GM23338 (cell line): Measurements from ENCODE around the gene ELOVL7. TPM values are rescaled to one million over a fixed set of nuclear protein-coding genes. Genes with fewer than 3 reads are reported as not detected.

ENCODE experiments used
- ATAC-seq: fragments of 200-7000 bp; cut with Tn5 transposase; 3 replicates; pipeline ENCODE4 v1.9.1; 2020
- DNase-seq: peaks from one replicate; pipeline ENCODE4 v3.0.0-alpha.2; 2015; ENCODE audit warnings: low spot score
- H2AFZ ChIP-seq: fragments of 200-600 bp; sonication (generic); 2 replicates; pipeline ENCODE4 v1.8.0; 2016; ENCODE audit warnings: antibody characterized with exemption, mild to moderate bottlenecking, moderate library complexity
- H3F3A ChIP-seq: fragments of 200-600 bp; sonication (generic); replicated peaks from 2 replicates; pipeline ENCODE4 v1.8.0; 2017; ENCODE audit warnings: antibody characterized with exemption, mixed run types, low read depth
- H3K27ac ChIP-seq: fragments of 200-600 bp; sonication (generic); 2 replicates; pipeline ENCODE4 v1.6.1; 2016; ENCODE audit warnings: low read depth
- H3K27me3 ChIP-seq: fragments of 200-600 bp; sonication (generic); 2 replicates; pipeline ENCODE4 v1.8.0; 2016; ENCODE audit warnings: mild to moderate bottlenecking, mixed run types, moderate library complexity; ENCODE audit not compliant: insufficient read depth
- H3K36me3 ChIP-seq: fragments of 200-600 bp; sonication (generic); 2 replicates; pipeline ENCODE4 v1.8.0; 2016; ENCODE audit warnings: mild to moderate bottlenecking; ENCODE audit not compliant: insufficient read depth
- H3K4me1 ChIP-seq: fragments of 200-600 bp; sonication (generic); 2 replicates; pipeline ENCODE4 v1.8.0; 2016; ENCODE audit warnings: mild to moderate bottlenecking, moderate library complexity; ENCODE audit not compliant: insufficient read depth
- H3K4me2 ChIP-seq: fragments of 200-600 bp; sonication (generic); 2 replicates; pipeline ENCODE4 v1.7.1; 2017; ENCODE audit warnings: mixed run types
- H3K4me3 ChIP-seq: fragments of 200-600 bp; sonication (generic); 2 replicates; pipeline ENCODE4 v1.6.1; 2016; ENCODE audit warnings: mixed run types
- H3K79me2 ChIP-seq: fragments of 200-600 bp; sonication (generic); replicated peaks from 2 replicates; pipeline ENCODE4 v1.8.0; 2017; ENCODE audit warnings: mild to moderate bottlenecking; ENCODE audit not compliant: insufficient read depth
- H3K9me2 ChIP-seq: fragments of 200-600 bp; sonication (generic); 2 replicates; pipeline ENCODE4 v1.8.0; 2017; ENCODE audit not compliant: insufficient read depth
- H4K20me1 ChIP-seq: fragments of 200-600 bp; sonication (generic); replicated peaks from 2 replicates; pipeline ENCODE4 v1.8.0; 2017; ENCODE audit warnings: mild to moderate bottlenecking; ENCODE audit not compliant: insufficient read depth
- H3K27ac Mint-ChIP-seq: 2 replicates; pipeline ENCODE4 v1.8.0; 2020; ENCODE audit warnings: inconsistent platforms, mild to moderate bottlenecking, moderate library complexity, mixed read lengths
- H3K27me3 Mint-ChIP-seq: 3 replicates; pipeline ENCODE4 v1.8.0; 2022; ENCODE audit warnings: low read depth, mild to moderate bottlenecking, moderate library complexity, mixed read lengths, inconsistent platforms; ENCODE audit not compliant: insufficient read depth, poor library complexity
- H3K36me3 Mint-ChIP-seq: 3 replicates; pipeline ENCODE4 v1.8.0; 2021; ENCODE audit warnings: low read depth, mild to moderate bottlenecking, inconsistent platforms, moderate library complexity, mixed read lengths
- H3K4me1 Mint-ChIP-seq: 3 replicates; pipeline ENCODE4 v1.8.0; 2020; ENCODE audit warnings: mild to moderate bottlenecking, inconsistent platforms, mixed read lengths
- H3K4me3 Mint-ChIP-seq: 3 replicates; pipeline ENCODE4 v1.8.0; 2021; ENCODE audit warnings: moderate library complexity, mild to moderate bottlenecking, inconsistent platforms, mixed read lengths
- H3K9me3 Mint-ChIP-seq: 3 replicates; pipeline ENCODE4 v1.8.0; 2020; ENCODE audit warnings: moderate library complexity, mild to moderate bottlenecking, inconsistent platforms, mixed read lengths
- CREB1 ChIP-seq: fragments of 250-450 bp; sonication (Bioruptor Pico); IDR thresholded peaks from 2 replicates; pipeline ENCODE4 v1.5.0; 2020; ENCODE audit warnings: low read depth, mild to moderate bottlenecking, moderate library complexity
- EZH2 ChIP-seq: fragments of 200-600 bp; sonication (generic); IDR thresholded peaks from one replicate; pipeline ENCODE4 v1.8.0; 2017; ENCODE audit warnings: antibody characterized with exemption, mild to moderate bottlenecking, low read depth; ENCODE audit not compliant: unreplicated experiment
- EZH2phosphoT487 ChIP-seq: fragments of 200-600 bp; sonication (generic); IDR thresholded peaks from one replicate; pipeline ENCODE4 v1.8.1; 2018; ENCODE audit warnings: antibody characterized with exemption; ENCODE audit not compliant: unreplicated experiment
- JUNB ChIP-seq: IDR thresholded peaks from one replicate; pipeline ENCODE4 v1.6.1; 2016; ENCODE audit warnings: antibody characterized with exemption; ENCODE audit not compliant: unreplicated experiment
- NANOG ChIP-seq: IDR thresholded peaks from 2 replicates; pipeline ENCODE4 v1.6.1; 2016; ENCODE audit warnings: antibody characterized with exemption, borderline replicate concordance
- POLR2AphosphoS5 ChIP-seq: IDR thresholded peaks from 2 replicates; pipeline ENCODE4 v1.6.1; 2016; ENCODE audit warnings: antibody characterized with exemption, low read depth
- STAT1 ChIP-seq: IDR thresholded peaks from one replicate; pipeline ENCODE4 v1.6.1; 2016; ENCODE audit warnings: antibody characterized with exemption; ENCODE audit not compliant: unreplicated experiment
- ZNF114 ChIP-seq: fragments of 250-450 bp; sonication (Bioruptor Pico); IDR thresholded peaks from 2 replicates; pipeline ENCODE4 v1.5.0; 2020; ENCODE audit warnings: mild to moderate bottlenecking, moderate library complexity
- ZNF331 ChIP-seq: fragments of 250-450 bp; sonication (Bioruptor Pico); IDR thresholded peaks from 2 replicates; pipeline ENCODE4 v1.5.0; 2020; ENCODE audit warnings: low read depth, mild to moderate bottlenecking, moderate library complexity
- polyA plus RNA-seq: library from polyadenylated mRNA; unstranded; fragments of >200 nt; fragmentation: Nextera tagmentation; extraction: Ambion mirVana; gene quantifications from 2 replicates; pipeline ENCODE4 v1.2.1, GENCODE V29; 2016
- total RNA-seq: library from RNA; depleted of rRNA; stranded (reverse); fragments of >200 nt; shearing (Covaris generic); gene quantifications from 2 replicates; pipeline ENCODE4 v1.2.3, GENCODE V29; 2014
- TF ChIP-seq, protein P1 (sequence below): IDR thresholded peaks from 2 replicates; pipeline ENCODE4 v1.6.1; 2016; ENCODE audit warnings: antibody characterized with exemption
- TF ChIP-seq, protein P2 (sequence below): IDR thresholded peaks from one replicate; pipeline ENCODE4 v1.6.1; 2018; ENCODE audit warnings: antibody characterized with exemption; ENCODE audit not compliant: unreplicated experiment
- TF ChIP-seq, protein P3 (sequence below): fragments of 250-450 bp; sonication (Bioruptor Pico); IDR thresholded peaks from 2 replicates; pipeline ENCODE4 v1.5.0; 2020; ENCODE audit warnings: mild to moderate bottlenecking, moderate library complexity
- TF ChIP-seq, protein P4 (sequence below), 2 experiments: fragments of 200-600 bp in 1 of 2; sonication (generic) in 1 of 2; conservative IDR thresholded peaks; 2 replicates each; pipeline versions ENCODE4 v1.5.1 to v1.6.1; 2016 to 2017; ENCODE audit warnings: antibody characterized with exemption in 2 of 2, low read depth in 2 of 2, mild to moderate bottlenecking in 2 of 2, moderate library complexity in 1 of 2

Gene ELOVL7
- total and polyA plus RNA-seq, 2 experiments from 2014 or later: 2.3 to 7.0 TPM

DNA sequence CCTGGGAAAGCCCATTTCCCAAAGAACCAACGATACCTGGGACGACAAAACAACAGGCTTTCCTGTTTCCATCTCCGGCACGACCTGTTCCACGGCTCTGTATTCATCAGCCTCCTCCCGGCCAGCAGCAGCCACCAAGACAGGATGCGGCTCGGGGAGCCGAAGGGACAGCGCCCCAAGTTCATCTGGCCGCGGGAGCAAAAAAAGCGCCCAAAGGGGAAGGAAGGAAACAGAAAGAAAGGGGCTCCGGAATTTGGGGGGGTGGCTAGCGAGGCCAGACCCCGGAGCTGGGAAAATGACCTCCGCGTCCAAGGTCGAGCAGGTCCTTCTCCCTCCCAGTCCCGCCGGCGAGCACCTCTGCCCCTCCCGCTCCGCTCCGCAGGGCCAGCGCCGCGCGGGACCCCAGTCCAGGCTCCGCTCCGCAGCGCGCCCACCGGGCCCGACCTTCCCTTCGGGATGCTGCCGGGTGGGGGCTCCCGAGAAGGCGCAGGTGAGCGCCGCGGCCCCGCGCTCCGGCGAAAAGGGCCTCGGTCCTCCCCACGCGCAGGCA lies 608 bp downstream of the ELOVL7 start:
- Histone ChIP-seq H3K4me1 (peaks cover 20% of the 10 kb centered on the region), H3K4me2 (peak overlapping the region; percentile 97), H2AFZ (peak overlapping the region; percentile 94; the same call in 1 of the 2 replicates), H3K27me3 (peaks cover 24% of the 10 kb centered on the region), H3F3A (0 out of 2 replicates have a peak, but pooled peaks cover 4% of the 10 kb centered on the region), H4K20me1 (peaks cover 12% of the 10 kb centered on the region; the same call in 1 of the 2 replicates), H3K9me2 (no peaks in the 10 kb centered on the region), H3K36me3 (no peaks in the 10 kb centered on the region), H3K4me3 (peak overlapping the region; percentile 84), H3K79me2 (peaks cover 12% of the 10 kb centered on the region), H3K27ac (no peak overlapping the region)
- peaks cover 23% of the 10 kb centered on the region for H3K4me1 Mint-ChIP-seq
- H3K27me3 Mint-ChIP-seq: peaks cover 22% of the 10 kb centered on the region
- TF ChIP-seq, protein P1, sequence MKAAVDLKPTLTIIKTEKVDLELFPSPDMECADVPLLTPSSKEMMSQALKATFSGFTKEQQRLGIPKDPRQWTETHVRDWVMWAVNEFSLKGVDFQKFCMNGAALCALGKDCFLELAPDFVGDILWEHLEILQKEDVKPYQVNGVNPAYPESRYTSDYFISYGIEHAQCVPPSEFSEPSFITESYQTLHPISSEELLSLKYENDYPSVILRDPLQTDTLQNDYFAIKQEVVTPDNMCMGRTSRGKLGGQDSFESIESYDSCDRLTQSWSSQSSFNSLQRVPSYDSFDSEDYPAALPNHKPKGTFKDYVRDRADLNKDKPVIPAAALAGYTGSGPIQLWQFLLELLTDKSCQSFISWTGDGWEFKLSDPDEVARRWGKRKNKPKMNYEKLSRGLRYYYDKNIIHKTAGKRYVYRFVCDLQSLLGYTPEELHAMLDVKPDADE: no peak
- TF ChIP-seq EZH2 (no peak), POLR2AphosphoS5 (no peak), EZH2phosphoT487 (no peak), JUNB (no peak), ZNF114 (CRISPR knock-in tag) (no peak), STAT1 (no peak), ZNF331 (CRISPR knock-in tag) (no peak), CREB1 (CRISPR knock-in tag) (no peak), NANOG (no peak)
- TF ChIP-seq, protein P2, sequence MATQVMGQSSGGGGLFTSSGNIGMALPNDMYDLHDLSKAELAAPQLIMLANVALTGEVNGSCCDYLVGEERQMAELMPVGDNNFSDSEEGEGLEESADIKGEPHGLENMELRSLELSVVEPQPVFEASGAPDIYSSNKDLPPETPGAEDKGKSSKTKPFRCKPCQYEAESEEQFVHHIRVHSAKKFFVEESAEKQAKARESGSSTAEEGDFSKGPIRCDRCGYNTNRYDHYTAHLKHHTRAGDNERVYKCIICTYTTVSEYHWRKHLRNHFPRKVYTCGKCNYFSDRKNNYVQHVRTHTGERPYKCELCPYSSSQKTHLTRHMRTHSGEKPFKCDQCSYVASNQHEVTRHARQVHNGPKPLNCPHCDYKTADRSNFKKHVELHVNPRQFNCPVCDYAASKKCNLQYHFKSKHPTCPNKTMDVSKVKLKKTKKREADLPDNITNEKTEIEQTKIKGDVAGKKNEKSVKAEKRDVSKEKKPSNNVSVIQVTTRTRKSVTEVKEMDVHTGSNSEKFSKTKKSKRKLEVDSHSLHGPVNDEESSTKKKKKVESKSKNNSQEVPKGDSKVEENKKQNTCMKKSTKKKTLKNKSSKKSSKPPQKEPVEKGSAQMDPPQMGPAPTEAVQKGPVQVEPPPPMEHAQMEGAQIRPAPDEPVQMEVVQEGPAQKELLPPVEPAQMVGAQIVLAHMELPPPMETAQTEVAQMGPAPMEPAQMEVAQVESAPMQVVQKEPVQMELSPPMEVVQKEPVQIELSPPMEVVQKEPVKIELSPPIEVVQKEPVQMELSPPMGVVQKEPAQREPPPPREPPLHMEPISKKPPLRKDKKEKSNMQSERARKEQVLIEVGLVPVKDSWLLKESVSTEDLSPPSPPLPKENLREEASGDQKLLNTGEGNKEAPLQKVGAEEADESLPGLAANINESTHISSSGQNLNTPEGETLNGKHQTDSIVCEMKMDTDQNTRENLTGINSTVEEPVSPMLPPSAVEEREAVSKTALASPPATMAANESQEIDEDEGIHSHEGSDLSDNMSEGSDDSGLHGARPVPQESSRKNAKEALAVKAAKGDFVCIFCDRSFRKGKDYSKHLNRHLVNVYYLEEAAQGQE: no peak
- TF ChIP-seq, protein P3, sequence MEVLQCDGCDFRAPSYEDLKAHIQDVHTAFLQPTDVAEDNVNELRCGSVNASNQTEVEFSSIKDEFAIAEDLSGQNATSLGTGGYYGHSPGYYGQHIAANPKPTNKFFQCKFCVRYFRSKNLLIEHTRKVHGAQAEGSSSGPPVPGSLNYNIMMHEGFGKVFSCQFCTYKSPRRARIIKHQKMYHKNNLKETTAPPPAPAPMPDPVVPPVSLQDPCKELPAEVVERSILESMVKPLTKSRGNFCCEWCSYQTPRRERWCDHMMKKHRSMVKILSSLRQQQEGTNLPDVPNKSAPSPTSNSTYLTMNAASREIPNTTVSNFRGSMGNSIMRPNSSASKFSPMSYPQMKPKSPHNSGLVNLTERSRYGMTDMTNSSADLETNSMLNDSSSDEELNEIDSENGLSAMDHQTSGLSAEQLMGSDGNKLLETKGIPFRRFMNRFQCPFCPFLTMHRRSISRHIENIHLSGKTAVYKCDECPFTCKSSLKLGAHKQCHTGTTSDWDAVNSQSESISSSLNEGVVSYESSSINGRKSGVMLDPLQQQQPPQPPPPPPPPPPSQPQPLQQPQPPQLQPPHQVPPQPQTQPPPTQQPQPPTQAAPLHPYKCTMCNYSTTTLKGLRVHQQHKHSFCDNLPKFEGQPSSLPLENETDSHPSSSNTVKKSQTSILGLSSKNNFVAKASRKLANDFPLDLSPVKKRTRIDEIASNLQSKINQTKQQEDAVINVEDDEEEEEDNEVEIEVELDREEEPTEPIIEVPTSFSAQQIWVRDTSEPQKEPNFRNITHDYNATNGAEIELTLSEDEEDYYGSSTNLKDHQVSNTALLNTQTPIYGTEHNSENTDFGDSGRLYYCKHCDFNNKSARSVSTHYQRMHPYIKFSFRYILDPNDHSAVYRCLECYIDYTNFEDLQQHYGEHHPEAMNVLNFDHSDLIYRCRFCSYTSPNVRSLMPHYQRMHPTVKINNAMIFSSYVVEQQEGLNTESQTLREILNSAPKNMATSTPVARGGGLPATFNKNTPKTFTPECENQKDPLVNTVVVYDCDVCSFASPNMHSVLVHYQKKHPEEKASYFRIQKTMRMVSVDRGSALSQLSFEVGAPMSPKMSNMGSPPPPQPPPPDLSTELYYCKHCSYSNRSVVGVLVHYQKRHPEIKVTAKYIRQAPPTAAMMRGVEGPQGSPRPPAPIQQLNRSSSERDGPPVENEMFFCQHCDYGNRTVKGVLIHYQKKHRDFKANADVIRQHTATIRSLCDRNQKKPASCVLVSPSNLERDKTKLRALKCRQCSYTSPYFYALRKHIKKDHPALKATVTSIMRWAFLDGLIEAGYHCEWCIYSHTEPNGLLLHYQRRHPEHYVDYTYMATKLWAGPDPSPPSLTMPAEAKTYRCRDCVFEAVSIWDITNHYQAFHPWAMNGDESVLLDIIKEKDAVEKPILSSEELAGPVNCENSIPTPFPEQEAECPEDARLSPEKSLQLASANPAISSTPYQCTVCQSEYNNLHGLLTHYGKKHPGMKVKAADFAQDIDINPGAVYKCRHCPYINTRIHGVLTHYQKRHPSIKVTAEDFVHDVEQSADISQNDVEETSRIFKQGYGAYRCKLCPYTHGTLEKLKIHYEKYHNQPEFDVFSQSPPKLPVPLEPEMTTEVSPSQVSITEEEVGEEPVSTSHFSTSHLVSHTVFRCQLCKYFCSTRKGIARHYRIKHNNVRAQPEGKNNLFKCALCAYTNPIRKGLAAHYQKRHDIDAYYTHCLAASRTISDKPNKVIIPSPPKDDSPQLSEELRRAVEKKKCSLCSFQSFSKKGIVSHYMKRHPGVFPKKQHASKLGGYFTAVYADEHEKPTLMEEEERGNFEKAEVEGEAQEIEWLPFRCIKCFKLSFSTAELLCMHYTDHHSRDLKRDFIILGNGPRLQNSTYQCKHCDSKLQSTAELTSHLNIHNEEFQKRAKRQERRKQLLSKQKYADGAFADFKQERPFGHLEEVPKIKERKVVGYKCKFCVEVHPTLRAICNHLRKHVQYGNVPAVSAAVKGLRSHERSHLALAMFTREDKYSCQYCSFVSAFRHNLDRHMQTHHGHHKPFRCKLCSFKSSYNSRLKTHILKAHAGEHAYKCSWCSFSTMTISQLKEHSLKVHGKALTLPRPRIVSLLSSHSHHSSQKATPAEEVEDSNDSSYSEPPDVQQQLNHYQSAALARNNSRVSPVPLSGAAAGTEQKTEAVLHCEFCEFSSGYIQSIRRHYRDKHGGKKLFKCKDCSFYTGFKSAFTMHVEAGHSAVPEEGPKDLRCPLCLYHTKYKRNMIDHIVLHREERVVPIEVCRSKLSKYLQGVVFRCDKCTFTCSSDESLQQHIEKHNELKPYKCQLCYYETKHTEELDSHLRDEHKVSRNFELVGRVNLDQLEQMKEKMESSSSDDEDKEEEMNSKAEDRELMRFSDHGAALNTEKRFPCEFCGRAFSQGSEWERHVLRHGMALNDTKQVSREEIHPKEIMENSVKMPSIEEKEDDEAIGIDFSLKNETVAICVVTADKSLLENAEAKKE (CRISPR knock-in tag): no peak
- TF ChIP-seq, protein P4, sequence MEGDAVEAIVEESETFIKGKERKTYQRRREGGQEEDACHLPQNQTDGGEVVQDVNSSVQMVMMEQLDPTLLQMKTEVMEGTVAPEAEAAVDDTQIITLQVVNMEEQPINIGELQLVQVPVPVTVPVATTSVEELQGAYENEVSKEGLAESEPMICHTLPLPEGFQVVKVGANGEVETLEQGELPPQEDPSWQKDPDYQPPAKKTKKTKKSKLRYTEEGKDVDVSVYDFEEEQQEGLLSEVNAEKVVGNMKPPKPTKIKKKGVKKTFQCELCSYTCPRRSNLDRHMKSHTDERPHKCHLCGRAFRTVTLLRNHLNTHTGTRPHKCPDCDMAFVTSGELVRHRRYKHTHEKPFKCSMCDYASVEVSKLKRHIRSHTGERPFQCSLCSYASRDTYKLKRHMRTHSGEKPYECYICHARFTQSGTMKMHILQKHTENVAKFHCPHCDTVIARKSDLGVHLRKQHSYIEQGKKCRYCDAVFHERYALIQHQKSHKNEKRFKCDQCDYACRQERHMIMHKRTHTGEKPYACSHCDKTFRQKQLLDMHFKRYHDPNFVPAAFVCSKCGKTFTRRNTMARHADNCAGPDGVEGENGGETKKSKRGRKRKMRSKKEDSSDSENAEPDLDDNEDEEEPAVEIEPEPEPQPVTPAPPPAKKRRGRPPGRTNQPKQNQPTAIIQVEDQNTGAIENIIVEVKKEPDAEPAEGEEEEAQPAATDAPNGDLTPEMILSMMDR (conservative IDR thresholded peaks at IDR 0.05; ENCODE audit: low read depth in 2 of 2): no peak; a peak in 1 of 4 replicates
- H3K4me3 Mint-ChIP-seq: peak overlapping the region; percentile 87
- no peaks in the 10 kb centered on the region for H3K9me3 Mint-ChIP-seq
- ATAC-seq (peak; percentile 64), DNase-seq (peak; percentile 73)
- H3K36me3 Mint-ChIP-seq: no peaks in the 10 kb centered on the region; the same call in 2 of the 3 replicates
- H3K27ac Mint-ChIP-seq: no peak overlapping the region
